Tongue (tissue), 2 donors: ENCODE measurements around the gene GYG1. TPM values are rescaled to one million over a fixed set of nuclear protein-coding genes. Genes with fewer than 3 reads are reported as not detected.

Experiments
- DNase-seq: peaks from one replicate; pipeline ENCODE4 v3.0.0-alpha.2; 2015
- total RNA-seq: library from RNA; depleted of rRNA; stranded (reverse); fragments of >200 nt; gene quantifications from one replicate; pipeline ENCODE4 v1.2.3, GENCODE V29; 2014

Gene GYG1
- total RNA-seq, 1 donor from 2014 or later = 51.8 TPM

GRCh38 chr3:148990236-148990635 lies 1.1 kb upstream of the GYG1 start:
- DNase-seq = no peak

GRCh38 chr3:148992027-148992634 lies 791 bp downstream of the GYG1 start:
- peak; percentile 59 for DNase-seq

GRCh38 chr3:148992635-148993255 lies 1.4 kb downstream of the GYG1 start:
- DNase-seq = no peak

DNA sequence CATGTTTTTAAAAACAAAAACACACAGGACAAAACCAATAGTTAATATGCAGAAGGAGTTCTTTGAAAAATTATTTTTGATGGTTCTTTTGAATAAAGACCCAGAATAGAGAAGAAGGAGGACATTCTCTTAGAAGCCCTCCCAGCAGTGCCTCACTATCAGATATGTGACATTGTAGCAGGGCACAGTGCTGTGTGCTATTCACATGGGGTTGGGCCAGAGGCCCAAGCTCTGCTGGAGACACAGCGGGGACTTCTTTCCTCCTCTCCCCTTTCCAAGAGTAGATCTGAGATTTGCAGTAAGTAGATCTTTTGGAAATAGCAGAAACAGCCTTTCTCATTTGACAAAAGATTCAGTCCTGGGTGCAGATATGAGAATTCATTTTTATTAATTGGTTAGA lies 6.3 kb downstream of the GYG1 start:
- DNase-seq = no peak

DNA sequence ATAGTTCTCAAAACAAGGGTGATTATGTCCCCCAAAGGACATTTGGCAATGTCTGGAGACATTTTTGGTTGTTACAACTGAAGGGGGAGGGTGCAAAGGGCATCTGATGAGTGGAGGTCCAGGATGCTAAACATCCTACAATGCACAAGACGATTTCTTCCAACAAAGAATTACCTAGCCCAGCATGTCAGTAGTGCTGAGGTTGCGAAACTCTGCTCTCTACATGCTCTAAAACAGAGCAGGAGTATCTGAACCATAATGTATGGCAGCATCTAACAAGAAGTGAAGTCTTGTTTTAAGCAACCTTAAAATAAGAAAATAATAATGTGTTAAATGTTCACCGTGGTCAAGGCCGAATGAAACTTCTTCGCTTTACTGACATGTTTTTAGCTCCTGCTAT lies 7.0 kb downstream of the GYG1 start:
- DNase-seq = no peak

- DNase-seq = no peak
Measured at GRCh38 chr3:148998715-148999423, 7.5 kb downstream of the GYG1 start.

- no peak for DNase-seq
Measured at GRCh38 chr3:148999806-149000205, 8.5 kb downstream of the GYG1 start.

DNA sequence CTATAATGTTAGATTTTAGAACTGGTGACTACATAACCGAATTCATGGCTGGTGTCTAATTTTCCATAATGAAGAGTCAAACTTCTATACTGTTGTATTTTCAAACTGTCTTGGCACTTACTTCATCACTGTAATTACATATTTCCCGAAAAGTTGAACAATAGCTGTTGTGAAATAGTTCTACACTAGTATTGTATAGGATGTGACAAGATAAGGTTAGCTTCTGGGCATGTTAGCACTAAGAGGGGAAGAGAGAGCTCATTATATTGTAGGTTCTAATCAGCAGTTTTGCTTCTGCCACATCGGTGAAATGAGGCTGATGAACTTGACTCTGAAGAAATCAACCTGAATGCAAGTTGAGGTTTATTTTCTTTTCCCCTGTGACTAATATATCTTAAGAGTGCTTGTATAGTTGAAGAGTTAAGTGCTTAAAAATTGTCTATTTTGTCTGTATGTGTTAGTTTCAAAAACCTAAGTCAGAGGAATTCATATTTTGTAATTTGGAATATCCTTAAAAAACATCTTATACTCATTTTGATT lies 8.9 kb downstream of the GYG1 start:
- no peak for DNase-seq

DNA sequence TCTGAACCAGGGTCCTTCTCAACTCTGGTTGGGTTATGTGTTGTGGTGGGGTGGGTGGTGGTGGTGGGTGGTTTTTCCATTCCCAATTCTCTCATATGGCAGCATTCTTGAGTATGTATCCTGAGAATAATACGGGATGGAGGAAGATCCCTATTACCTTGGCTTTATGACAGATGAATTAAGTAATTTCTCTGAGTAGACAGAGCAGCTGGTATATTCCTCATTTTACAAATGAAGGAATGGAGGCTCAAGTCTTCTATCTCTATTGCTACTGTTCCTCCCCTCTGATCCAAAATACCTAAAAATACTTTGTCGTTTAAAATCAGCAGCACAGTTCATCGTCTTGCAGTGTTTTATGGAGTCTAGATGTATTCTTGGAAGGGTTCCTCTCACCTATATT lies 10.4 kb downstream of the GYG1 start:
- DNase-seq = no peak

DNA sequence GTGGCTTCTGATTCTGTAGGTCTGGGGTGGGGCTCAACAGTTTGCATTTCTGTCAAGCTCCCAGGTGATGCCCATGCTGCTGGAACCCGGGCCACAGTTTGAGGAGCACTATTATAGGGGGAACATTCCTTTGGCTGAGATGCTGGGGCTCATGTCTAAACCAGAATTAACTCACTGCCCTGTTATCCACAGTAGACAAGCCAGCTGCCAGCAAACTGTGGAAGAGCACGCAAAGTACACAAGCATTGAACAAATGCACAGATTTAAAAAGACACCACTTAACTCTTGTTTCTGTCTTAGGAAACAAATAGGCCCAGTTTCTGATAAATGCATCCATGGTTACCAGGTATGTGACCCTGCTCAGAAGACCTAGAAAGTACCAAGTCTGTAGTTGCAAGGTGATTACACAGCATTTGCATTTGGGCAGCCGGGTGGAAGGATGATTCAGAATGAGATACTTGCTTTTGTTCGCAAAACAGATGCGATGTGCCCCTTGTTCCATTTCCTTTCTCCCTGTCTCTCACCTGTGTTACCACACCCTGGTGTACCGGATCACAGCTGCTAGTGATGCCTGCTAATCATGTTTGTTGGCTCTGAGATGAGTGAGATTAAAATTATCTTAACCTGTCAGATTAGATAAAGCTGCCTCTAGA lies 12.4 kb downstream of the GYG1 start:
- DNase-seq = no peak

- no peak for DNase-seq
Measured at GRCh38 chr3:149004622-149005021, 13.3 kb downstream of the GYG1 start.

DNA sequence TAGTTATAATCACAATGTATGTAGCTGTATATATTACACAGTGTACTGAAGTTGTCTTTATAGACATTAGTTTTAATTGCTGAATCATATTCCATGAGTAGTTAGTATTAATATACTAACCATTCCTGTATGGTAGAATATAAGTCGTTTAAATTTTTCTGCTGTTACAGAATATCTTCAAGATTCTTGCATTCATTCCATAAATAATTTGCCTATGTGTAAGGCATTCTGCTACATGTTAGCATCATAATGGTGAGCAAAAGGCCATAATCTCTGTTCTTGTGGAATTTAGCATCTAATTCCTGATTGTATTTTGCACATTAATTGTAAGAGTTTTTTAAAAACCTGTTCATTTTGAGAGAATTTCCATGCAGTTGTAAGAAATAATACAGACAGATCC lies 14.1 kb downstream of the GYG1 start:
- no peak for DNase-seq

DNA sequence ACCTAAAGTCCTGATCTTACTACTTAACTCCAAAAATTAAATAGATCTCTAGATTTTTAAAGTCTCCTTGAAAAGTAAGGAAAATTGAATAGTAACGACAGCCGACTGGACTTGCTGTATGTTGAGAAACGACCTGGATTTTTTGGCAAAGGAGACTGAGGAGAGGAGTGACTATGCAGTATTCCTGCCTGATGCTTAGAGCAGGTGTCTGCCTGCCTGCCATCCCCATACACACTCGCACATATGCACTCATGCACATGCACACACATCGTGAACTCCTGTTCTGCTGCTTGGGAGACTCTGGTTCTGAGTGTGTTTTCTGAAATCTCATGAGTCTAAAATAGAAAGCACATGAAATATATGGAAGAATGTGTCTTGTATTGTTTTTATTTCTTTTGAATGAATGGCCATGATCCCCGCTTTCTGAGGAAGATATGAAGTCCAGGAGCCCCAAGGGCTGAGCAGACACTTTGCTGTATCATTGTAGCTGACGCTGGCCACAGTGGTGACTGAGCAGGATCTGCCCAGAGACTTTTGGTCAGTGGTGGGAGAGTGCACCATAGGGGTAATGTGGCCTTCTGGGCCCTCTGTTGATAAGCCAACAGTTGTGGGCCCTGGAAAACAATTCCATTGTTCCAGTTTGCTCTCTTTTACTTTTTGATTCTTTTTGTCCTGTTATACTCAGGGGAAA lies 16.4 kb downstream of the GYG1 start:
- no peak for DNase-seq

DNA sequence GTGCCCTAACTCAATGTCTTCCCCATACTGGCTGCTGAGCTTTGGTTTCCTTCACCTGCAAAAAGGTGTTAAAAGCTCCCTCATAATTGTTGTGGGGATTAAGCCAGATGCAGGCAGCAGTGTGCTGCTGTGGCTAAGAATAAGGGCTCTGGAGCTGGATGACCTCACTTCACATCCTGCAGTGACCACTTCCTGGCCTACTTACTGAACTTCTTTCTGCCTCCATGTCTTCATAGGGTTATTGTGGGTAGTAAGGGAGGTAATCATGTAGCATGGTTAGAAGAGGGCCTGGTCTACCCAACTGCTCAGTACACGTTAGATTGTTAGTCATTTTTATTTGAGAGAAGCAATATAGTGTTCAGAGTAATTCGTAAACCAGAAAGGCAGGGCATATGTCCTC lies 18.4 kb downstream of the GYG1 start:
- DNase-seq = no peak

- no peak for DNase-seq
Measured at GRCh38 chr3:149010504-149010951, 19.2 kb downstream of the GYG1 start.

- DNase-seq = no peak
Measured at GRCh38 chr3:149010966-149011365, 19.6 kb downstream of the GYG1 start.

DNA sequence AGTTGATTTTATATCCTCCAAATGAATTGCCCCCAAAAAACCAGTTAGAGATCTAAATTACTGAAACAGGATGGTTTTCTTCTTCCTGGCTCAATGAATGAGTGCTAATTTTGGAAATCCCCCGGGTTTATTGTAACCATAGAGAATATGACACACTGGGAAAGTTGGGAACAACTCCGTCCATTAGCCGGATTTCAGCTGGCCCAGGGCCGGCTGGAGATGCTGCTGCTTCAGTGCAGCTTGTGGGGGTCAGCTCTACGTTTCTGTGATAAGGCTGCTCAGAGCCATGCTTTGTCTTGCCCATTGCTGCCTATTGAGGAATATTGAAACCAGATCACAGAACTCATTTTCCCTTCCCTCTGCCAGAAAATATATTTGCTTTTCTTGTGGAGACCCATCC lies 20.3 kb downstream of the GYG1 start:
- no peak for DNase-seq

GRCh38 chr3:149013726-149014125 lies 22.4 kb downstream of the GYG1 start:
- DNase-seq = no peak

DNA sequence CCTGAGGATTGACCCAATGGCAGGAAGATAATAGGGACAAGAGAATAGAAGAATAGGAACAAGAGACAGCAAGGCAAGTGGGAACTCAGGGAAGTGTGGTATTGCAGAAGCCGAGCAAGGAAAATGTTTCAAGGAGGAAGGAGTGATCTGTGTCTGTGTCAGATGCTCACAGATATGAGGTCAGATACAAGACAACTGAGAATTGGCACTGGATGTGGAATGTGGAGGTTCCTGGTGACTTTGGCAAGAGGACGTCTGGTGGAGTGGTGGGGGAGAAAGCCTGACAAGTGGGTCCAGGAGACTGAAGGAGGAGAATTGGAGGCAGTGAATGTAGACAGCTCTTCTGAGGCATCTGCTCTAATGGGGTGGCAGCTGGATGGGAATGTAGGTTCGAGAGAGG lies 24.1 kb downstream of the GYG1 start:
- no peak for DNase-seq

DNA sequence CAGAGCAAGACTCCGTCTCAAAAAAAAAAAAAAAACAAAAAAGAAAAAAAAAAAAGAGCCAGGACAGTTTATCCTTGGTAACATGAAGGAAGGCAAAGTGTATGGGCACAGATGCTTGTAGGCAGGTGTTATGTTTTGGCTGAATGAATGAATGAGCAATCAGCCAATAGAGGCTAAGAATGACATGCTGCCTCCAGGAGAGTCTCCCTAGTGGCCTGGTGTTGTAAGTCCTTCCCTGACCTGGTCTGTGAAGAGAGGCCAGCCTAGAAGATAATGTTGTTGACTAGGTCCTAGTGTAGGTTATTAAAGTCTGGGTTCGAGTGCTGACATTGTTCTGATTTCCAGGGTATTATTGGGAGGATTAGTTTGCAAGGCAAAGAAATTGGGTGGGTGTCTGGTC lies 24.9 kb downstream of the GYG1 start:
- no peak for DNase-seq

DNA sequence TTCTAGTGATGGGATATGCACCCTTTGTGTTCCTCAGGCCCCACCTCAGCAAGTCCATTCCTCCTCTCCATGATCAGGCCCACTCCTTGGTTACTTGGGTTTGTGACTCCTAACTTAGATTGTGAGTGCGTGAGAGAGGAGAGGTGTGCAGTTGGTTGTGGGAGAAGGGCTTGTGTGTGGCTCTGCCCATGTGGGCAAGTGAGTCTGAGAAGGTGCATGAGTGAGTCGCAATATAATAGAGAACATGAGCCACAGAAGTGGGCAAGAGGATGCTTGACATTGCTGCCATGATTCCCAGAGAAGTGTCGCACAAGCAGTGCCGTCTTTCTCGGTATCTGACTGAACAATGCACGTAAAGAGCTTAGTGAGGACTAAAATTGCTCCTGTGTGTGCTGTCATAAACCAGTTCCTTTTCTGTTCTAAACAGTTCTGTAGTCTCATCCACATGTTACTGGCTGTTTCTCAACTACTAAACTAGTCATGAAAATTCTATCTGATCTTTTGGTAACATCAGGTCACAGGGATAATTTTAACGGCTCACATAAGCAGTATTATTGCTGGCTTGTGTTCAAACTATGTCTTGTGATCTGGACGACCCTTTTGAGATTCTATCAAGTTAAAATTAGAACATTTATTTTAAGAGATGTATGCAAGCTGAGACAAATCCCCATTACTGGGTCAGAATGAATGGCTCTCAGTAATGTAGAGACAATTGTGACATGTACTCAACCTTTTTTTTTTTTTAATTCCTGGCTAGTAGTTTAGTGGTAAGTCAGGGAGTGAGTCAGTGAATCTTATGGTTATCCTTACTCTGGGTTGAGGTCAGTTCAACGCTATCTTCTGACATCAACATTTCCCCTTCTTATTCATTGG lies 25.6 kb downstream of the GYG1 start:
- peak; percentile 47 for DNase-seq
